GM10248 (cell line): ENCODE measurements around the gene CEP295NL.
"Not testable (repeated sequence)": the region's sequence is repeated elsewhere in the genome, so short reads cannot be mapped to it uniquely, and the experiment has no call there.

Experiments used
- CTCF ChIA-PET: fragments of 300-600 bp; sonication (Branson Sonifier 250); formaldehyde crosslinking; extraction: SDS; loops from one replicate; lab custom pipeline; 2021; ENCODE audit warnings: antibody characterized with exemption; lab: Yijun Ruan, JAX
- POLR2A ChIA-PET: fragments of 350-650 bp; sonication (Branson Sonifier 250); formaldehyde crosslinking; extraction: SDS; loops from one replicate; lab custom pipeline; 2020; ENCODE audit warnings: antibody characterized with exemption; lab: Yijun Ruan, JAX
- DNase-seq: peaks from one replicate; pipeline ENCODE4 v3.0.0; 2012; ENCODE audit errors: extremely low spot score
- CTCF ChIP-seq: IDR thresholded peaks from 2 replicates; pipeline ENCODE4 v1.5.1; 2012; ENCODE audit warnings: mild to moderate bottlenecking, low read depth; ENCODE audit errors: extremely low read depth, missing control alignments, control extremely low read depth

The CEP295NL gene

DNA sequence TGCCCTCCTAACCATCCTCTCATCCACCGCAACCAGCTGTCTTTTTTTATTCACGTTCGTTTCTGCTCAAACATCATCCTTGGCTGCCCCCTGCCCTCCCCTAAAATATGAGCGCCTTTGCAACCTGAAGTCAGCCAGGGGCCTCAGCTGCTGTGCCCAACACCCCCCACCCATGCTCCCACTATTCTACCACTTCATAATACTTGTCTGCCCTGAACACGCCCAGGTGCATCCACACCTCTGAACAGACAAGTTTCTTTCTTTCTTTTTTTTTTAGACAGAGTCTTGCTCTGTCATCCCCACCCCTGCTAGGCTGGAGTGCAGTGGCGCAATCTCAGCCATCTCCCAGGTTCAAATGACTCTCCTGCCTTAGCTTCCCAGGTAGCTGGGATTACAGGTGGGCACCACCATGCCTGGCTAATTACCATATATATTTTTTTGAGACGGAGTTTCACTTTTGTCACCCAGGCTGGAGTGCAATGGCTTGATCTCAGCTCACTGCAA lies 26.9 kb downstream of the CEP295NL start:
- TF ChIP-seq CTCF, result no peak
- ChIA-PET POLR2A (interaction anchor here (0.6 kb wide), 1 partner anchor 10 kb away, joined by 3 read pairs; no protein-coding TSS in a partner anchor), CTCF (interaction anchor here (0.7 to 6.3 kb wide), 3 partner anchors 10 to 23 kb away, joined by 3 to 34 read pairs (median 3); no protein-coding TSS in a partner anchor)
- no peak for DNase-seq

- no peak for DNase-seq
- ChIA-PET CTCF (interaction anchor here (1.2 to 6.3 kb wide), 3 partner anchors 9 to 23 kb away, joined by 3 to 34 read pairs (median 3); no protein-coding TSS in a partner anchor), POLR2A (no interaction called here)
- TF ChIP-seq CTCF, result no peak
Observed at GRCh38 chr17:78875363-78876093, 27.5 kb downstream of the CEP295NL start.

GRCh38 chr17:78873519-78874340 lies 29.3 kb downstream of the CEP295NL start:
- no peak for TF ChIP-seq CTCF
- ChIA-PET POLR2A (no interaction called here), CTCF (interaction anchor here (2.2 to 6.3 kb wide), 2 partner anchors 8 to 98 kb away, joined by 8 to 34 read pairs; no protein-coding TSS in a partner anchor)
- no peak for DNase-seq

GRCh38 chr17:78872486-78872885 lies 30.5 kb downstream of the CEP295NL start:
- ChIA-PET POLR2A (no interaction called here), CTCF (interaction anchor here (2.2 kb wide), 1 partner anchor 99 kb away, joined by 8 read pairs; no protein-coding TSS in a partner anchor)
- no peak for DNase-seq
- no peak for TF ChIP-seq CTCF

DNA sequence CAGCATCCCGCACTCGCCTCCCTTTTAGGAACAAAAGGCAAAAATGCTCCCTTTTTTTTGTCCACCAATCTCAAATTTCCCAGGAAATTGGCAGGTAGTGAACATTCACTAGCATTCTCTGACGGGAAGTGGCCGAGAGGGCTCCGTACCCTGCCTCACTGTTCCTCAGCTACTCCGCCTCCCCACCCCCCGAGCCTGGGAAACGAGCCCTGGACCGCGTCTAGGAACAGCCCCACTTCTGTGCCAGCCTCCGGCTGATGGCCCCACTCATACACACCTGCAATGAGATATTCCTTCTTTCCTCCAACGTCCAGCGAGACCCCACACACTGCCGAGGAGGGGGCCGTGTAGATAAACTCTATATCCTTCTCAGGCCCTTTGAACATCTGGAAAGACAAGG lies 32.4 kb downstream of the CEP295NL start:
- DNase-seq, result no peak
- ChIA-PET CTCF (no interaction called here), POLR2A (no interaction called here)
- no peak for TF ChIP-seq CTCF

DNA sequence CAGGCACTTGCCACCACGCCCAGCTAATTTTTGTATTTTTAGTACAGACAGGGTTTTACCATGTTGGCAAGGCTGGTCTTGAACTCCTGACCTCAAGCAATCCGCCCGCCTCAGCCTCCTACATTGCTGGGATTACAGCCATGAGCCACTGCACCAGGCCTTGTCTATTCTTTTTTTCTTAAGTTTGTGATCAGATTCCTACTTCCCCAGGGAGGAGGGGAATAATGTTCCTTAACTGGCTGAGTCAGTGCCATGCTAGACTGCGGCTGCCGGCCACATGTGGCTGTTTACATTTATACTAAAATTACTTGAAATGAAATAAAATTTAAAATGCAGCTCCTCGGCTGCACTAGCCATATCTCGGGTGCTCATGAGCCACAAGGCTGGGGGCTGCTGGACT lies 34.6 kb downstream of the CEP295NL start:
- DNase-seq, result no peak
- TF ChIP-seq CTCF, result no peak
- ChIA-PET CTCF (interaction anchor here (1.0 to 1.5 kb wide), 2 partner anchors 13 to 103 kb away, joined by 3 to 6 read pairs; no protein-coding TSS in a partner anchor), POLR2A (no interaction called here)

- DNase-seq, POLR2A ChIA-PET: not testable (repeated sequence)
- CTCF ChIA-PET, result interaction anchor here (2.1 to 5.2 kb wide), 4 partner anchors 10 to 104 kb away, joined by 6 to 49 read pairs (median 22); no protein-coding TSS in a partner anchor
Observed at GRCh38 chr17:78867046-78867445, 36.0 kb downstream of the CEP295NL start.
